KMS-11 (cell line): Measurements from ENCODE around the gene CYB5A.

ENCODE experiments used
- H2AFZ ChIP-seq: fragments of 200-600 bp; sonication (generic); 2 replicates; pipeline ENCODE4 v1.6.1; 2016; ENCODE audit warnings: antibody characterized with exemption, mixed run types, low read depth
- H3K27ac ChIP-seq: fragments of 200-600 bp; sonication (generic); 2 replicates; pipeline ENCODE4 v1.6.1; 2016; ENCODE audit warnings: mild to moderate bottlenecking, mixed run types
- H3K27me3 ChIP-seq: fragments of 200-600 bp; sonication (generic); 2 replicates; pipeline ENCODE4 v1.6.1; 2017; ENCODE audit warnings: mild to moderate bottlenecking, low read depth, mixed run types, moderate library complexity; ENCODE audit not compliant: insufficient read depth
- H3K36me3 ChIP-seq: fragments of 200-600 bp; sonication (generic); 2 replicates; pipeline ENCODE4 v1.6.1; 2017; ENCODE audit warnings: mild to moderate bottlenecking, mixed run types; ENCODE audit not compliant: insufficient read depth
- H3K4me1 ChIP-seq: fragments of 200-600 bp; sonication (generic); 2 replicates; pipeline ENCODE4 v1.6.1; 2016; ENCODE audit warnings: mild to moderate bottlenecking, low read depth, mixed run types; ENCODE audit not compliant: poor library complexity, severe bottlenecking
- H3K4me2 ChIP-seq: fragments of 200-600 bp; sonication (generic); 2 replicates; pipeline ENCODE4 v1.7.0; 2016; ENCODE audit warnings: mild to moderate bottlenecking, mixed run types
- H3K4me3 ChIP-seq: fragments of 200-600 bp; sonication (generic); IDR thresholded peaks from 2 replicates; pipeline ENCODE4 v1.6.1; 2017; ENCODE audit warnings: low read depth, low read length, mixed read lengths; ENCODE audit not compliant: insufficient read depth
- H3K79me2 ChIP-seq: fragments of 200-600 bp; sonication (generic); 2 replicates; pipeline ENCODE4 v1.6.1; 2016; ENCODE audit warnings: low read depth, mixed run types; ENCODE audit not compliant: insufficient read depth
- H3K9ac ChIP-seq: fragments of 200-600 bp; sonication (generic); 2 replicates; pipeline ENCODE4 v1.6.1; 2016; ENCODE audit warnings: mild to moderate bottlenecking, mixed run types
- H4K20me1 ChIP-seq: fragments of 200-600 bp; sonication (generic); 2 replicates; pipeline ENCODE4 v1.6.1; 2016; ENCODE audit warnings: mild to moderate bottlenecking, mixed run types; ENCODE audit not compliant: insufficient read depth
- TF ChIP-seq, protein P1 (sequence below): fragments of 200-600 bp; sonication (generic); conservative IDR thresholded peaks from 2 replicates; pipeline ENCODE4 v1.6.1; 2017; ENCODE audit warnings: low read depth, mild to moderate bottlenecking, antibody characterized with exemption, low read length, moderate library complexity, mixed read lengths

CYB5A gene

DNA sequence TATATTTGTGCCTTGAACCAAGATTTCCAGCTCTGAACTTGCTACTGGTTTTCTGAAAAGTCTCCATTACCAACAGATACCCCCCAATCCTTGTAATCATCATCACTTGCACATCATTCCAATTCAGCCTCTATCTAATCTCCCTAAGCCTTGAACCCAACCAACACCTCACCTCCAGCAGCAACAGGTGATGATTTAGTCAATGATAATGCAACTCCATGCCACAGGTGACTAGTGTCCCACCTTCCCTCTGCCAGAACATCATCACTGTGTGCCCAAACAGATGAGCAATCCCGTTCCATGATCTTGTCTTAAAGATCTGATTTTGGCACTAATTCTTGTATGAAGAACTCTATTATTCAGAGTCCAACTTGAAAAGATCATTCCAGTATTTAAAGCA, 75.9 kb downstream of the CYB5A start:
- H3K4me1 ChIP-seq: no peaks in the 10 kb centered on the region
- H3K36me3 ChIP-seq: no peaks in the 10 kb centered on the region
- no peak overlapping the region for H3K4me3 ChIP-seq
- no peak overlapping the region for H3K27ac ChIP-seq
- H2AFZ ChIP-seq: no peak overlapping the region
- H3K27me3 ChIP-seq: no peaks in the 10 kb centered on the region
- TF ChIP-seq, protein P1, sequence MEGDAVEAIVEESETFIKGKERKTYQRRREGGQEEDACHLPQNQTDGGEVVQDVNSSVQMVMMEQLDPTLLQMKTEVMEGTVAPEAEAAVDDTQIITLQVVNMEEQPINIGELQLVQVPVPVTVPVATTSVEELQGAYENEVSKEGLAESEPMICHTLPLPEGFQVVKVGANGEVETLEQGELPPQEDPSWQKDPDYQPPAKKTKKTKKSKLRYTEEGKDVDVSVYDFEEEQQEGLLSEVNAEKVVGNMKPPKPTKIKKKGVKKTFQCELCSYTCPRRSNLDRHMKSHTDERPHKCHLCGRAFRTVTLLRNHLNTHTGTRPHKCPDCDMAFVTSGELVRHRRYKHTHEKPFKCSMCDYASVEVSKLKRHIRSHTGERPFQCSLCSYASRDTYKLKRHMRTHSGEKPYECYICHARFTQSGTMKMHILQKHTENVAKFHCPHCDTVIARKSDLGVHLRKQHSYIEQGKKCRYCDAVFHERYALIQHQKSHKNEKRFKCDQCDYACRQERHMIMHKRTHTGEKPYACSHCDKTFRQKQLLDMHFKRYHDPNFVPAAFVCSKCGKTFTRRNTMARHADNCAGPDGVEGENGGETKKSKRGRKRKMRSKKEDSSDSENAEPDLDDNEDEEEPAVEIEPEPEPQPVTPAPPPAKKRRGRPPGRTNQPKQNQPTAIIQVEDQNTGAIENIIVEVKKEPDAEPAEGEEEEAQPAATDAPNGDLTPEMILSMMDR: no peak
- no peak overlapping the region for H3K9ac ChIP-seq
- no peaks in the 10 kb centered on the region for H3K79me2 ChIP-seq
- no peak overlapping the region for H3K4me2 ChIP-seq
- H4K20me1 ChIP-seq: no peaks in the 10 kb centered on the region

DNA sequence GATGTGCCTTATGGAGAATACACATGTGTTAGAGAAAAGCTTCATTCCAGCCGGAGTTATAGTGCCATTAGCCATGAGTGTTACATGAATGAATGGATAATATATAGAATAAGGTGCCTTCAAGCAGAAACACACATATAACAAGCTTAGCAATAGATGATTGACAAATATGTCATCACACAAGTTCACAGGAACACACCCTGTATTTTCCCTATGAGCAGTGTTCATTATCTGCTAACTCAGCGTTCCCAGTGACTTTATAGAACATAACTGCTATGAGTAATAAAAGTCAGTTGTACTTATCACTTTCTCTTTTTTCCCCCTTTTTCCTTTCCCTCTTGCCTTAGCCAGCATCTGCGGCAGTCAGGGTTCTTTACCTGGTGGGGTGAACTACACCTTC, 78.3 kb downstream of the CYB5A start:
- H2AFZ ChIP-seq: no peak overlapping the region
- H3K36me3 ChIP-seq: no peaks in the 10 kb centered on the region
- H4K20me1 ChIP-seq: no peaks in the 10 kb centered on the region
- no peaks in the 10 kb centered on the region for H3K27me3 ChIP-seq
- no peaks in the 10 kb centered on the region for H3K4me1 ChIP-seq
- H3K79me2 ChIP-seq: no peaks in the 10 kb centered on the region
- no peak overlapping the region for H3K9ac ChIP-seq
- H3K4me3 ChIP-seq: no peak overlapping the region
- H3K4me2 ChIP-seq: no peak overlapping the region
- no peak overlapping the region for H3K27ac ChIP-seq
- TF ChIP-seq, protein P1: no peak

DNA sequence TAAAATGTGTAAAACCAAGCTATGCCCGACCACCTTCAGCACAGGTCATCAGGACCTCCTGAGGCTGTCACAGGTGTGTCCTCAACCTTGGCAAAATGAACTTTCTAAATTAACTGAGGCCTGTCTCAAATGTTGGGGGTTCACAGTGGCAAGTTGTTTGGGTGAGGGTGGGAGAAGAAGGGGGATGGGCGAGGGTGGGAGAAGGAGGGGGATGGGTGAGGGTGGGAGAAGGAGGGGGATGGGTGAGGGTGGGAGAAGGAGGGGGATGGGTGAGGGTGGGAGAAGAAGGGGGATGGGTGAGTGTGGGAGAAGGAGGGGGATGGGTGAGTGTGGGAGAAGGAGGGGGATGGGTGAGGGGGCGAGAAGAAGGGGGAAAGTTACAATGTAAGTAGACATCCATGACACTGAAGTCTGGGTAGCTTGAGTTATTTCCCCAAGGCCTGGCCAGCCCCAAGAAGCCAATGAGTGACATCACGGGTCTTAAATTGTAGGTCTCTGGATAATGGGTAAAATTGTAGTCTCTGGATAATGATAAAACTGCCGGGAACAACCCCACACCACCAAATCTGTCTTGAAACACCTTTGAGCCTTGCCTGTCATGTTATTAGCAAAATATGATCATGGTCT, 87.1 kb downstream of the CYB5A start:
- Histone ChIP-seq H4K20me1 (no peaks in the 10 kb centered on the region), H2AFZ (no peak overlapping the region), H3K79me2 (no peaks in the 10 kb centered on the region), H3K36me3 (no peaks in the 10 kb centered on the region), H3K27me3 (no peaks in the 10 kb centered on the region), H3K27ac (no peak overlapping the region), H3K9ac (no peak overlapping the region), H3K4me2 (no peak overlapping the region), H3K4me1 (no peaks in the 10 kb centered on the region), H3K4me3 (no peak overlapping the region)
- TF ChIP-seq, protein P1: no peak

DNA sequence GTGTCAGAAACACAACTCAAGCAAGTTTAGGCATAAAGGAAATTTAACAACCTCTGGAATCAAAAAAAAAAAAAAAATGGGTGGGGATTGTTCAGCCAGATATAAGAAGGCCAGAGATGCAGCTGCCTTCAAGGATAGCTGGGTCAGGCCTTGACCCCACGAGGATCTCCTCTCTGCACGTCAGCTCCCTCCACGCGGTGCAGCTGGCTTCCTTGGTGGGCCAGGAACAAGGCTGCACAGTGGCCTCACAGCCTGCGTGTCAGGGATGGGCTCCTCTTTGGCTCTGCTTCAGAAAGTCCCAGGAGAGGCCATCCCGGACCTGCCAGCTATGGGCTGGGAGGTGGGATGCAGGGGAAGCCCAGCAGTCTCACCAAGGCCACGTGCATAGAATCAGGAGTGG, 88.0 kb downstream of the CYB5A start:
- Histone ChIP-seq H3K79me2 (no peaks in the 10 kb centered on the region), H3K27me3 (no peaks in the 10 kb centered on the region)

More for the DNA sequence above, 88.0 kb downstream of the CYB5A start:
- Histone ChIP-seq H3K9ac (no peak overlapping the region), H4K20me1 (no peaks in the 10 kb centered on the region), H3K4me1 (no peaks in the 10 kb centered on the region), H3K4me2 (no peak overlapping the region), H3K36me3 (no peaks in the 10 kb centered on the region), H3K27ac (no peak overlapping the region), H2AFZ (no peak overlapping the region), H3K4me3 (no peak overlapping the region)
- TF ChIP-seq, protein P1: no peak
